Globus pallidus (tissue), 1 donor: ENCODE data around the gene AIG1.
"Not testable (repeated sequence)": the region's sequence is repeated elsewhere in the genome, so short reads cannot be mapped to it uniquely, and the experiment has no call there.

Experiments used
- DNase-seq: peaks from one replicate; pipeline ENCODE4 v3.0.0-alpha.2; 2015; ENCODE audit warnings: low spot score

The AIG1 gene

GRCh38 chr6:143060806-143061596, at the start of gene AIG1:
TSS of gene AIG1 (plus strand) at chr6:143060889. CDS start at chr6:143060926, 37 bp downstream.
- DNase-seq = peak; percentile 74

GRCh38 chr6:143014764-143015163, 45.9 kb upstream of the AIG1 start:
- DNase-seq = no peak

- DNase-seq = peak; percentile 34
Observed at GRCh38 chr6:143015300-143015706, 45.4 kb upstream of the AIG1 start.

- no peak for DNase-seq
Observed at GRCh38 chr6:143018955-143019354, 41.7 kb upstream of the AIG1 start.

GRCh38 chr6:143020862-143021261, 39.8 kb upstream of the AIG1 start:
- not testable (repeated sequence) for DNase-seq

GRCh38 chr6:143021543-143021942, 39.1 kb upstream of the AIG1 start:
- DNase-seq = no peak

GRCh38 chr6:143022587-143022986, 38.1 kb upstream of the AIG1 start:
- no peak for DNase-seq

- DNase-seq = no peak
Observed at GRCh38 chr6:143023695-143024094, 37.0 kb upstream of the AIG1 start.

- no peak for DNase-seq
Observed at GRCh38 chr6:143024977-143025376, 35.7 kb upstream of the AIG1 start.

GRCh38 chr6:143026696-143027449, 33.8 kb upstream of the AIG1 start:
- DNase-seq = peak; percentile 40

GRCh38 chr6:143034689-143035334, 25.9 kb upstream of the AIG1 start:
- DNase-seq = no peak

GRCh38 chr6:143037470-143037869, 23.2 kb upstream of the AIG1 start:
- no peak for DNase-seq

- no peak for DNase-seq
Observed at GRCh38 chr6:143038833-143039232, 21.9 kb upstream of the AIG1 start.

GRCh38 chr6:143039548-143039947, 21.1 kb upstream of the AIG1 start:
- DNase-seq = no peak

- DNase-seq = no peak
Observed at GRCh38 chr6:143040018-143040417, 20.7 kb upstream of the AIG1 start.

- DNase-seq = not testable (repeated sequence)
Observed at GRCh38 chr6:143044345-143044744, 16.3 kb upstream of the AIG1 start.

- DNase-seq = no peak
Observed at GRCh38 chr6:143049611-143050010, 11.1 kb upstream of the AIG1 start.

GRCh38 chr6:143050509-143050908, 10.2 kb upstream of the AIG1 start:
- no peak for DNase-seq

- DNase-seq = no peak
Observed at GRCh38 chr6:143052282-143052681, 8.4 kb upstream of the AIG1 start.

GRCh38 chr6:143053856-143054255, 6.8 kb upstream of the AIG1 start:
- no peak for DNase-seq

GRCh38 chr6:143054329-143054728, 6.4 kb upstream of the AIG1 start:
- DNase-seq = no peak

- no peak for DNase-seq
Observed at GRCh38 chr6:143055213-143055612, 5.5 kb upstream of the AIG1 start.

GRCh38 chr6:143055891-143056290, 4.8 kb upstream of the AIG1 start:
- no peak for DNase-seq
